Neural cell (in vitro differentiated cells): Measurements from ENCODE around the gene TEKT3. TPM values are rescaled to one million over a fixed set of nuclear protein-coding genes. Genes with fewer than 3 reads are reported as not detected.

Source experiments
- H2AFZ ChIP-seq: fragments of 200-600, 300-800 bp; sonication (generic), shearing (Covaris generic); 2 replicates; pipeline ENCODE4 v1.6.0; 2014; ENCODE audit warnings: low read depth, mild to moderate bottlenecking, antibody characterized with exemption, low read length, moderate library complexity
- H3F3A ChIP-seq: fragments of 200-600 bp; shearing (Covaris generic); 2 replicates; pipeline ENCODE4 v1.6.1; 2016; ENCODE audit warnings: mild to moderate bottlenecking, moderate library complexity, mixed read lengths, antibody characterized with exemption, low read length; ENCODE audit not compliant: insufficient read depth, poor library complexity, severe bottlenecking
- H3K27ac ChIP-seq: fragments of 200-600, 300-800 bp; sonication (generic), shearing (Covaris generic); 2 replicates; pipeline ENCODE4 v1.5.1; 2014; ENCODE audit warnings: mild to moderate bottlenecking, low read length, moderate library complexity
- H3K27me3 ChIP-seq: fragments of 300-800, 200-600 bp; sonication (generic), shearing (Covaris generic); 2 replicates; pipeline ENCODE4 v1.6.0; 2014; ENCODE audit warnings: mild to moderate bottlenecking, low read depth, low read length, moderate library complexity; ENCODE audit not compliant: insufficient read depth
- H3K36me3 ChIP-seq: fragments of 300-800, 200-600 bp; sonication (generic), shearing (Covaris generic); 2 replicates; pipeline ENCODE4 v1.5.1; 2014; ENCODE audit warnings: mild to moderate bottlenecking, antibody characterized with exemption, low read length, moderate library complexity; ENCODE audit not compliant: insufficient read depth
- H3K4me2 ChIP-seq: fragments of 300-800, 200-600 bp; sonication (generic), shearing (Covaris generic); 2 replicates; pipeline ENCODE4 v1.6.0; 2014; ENCODE audit warnings: mild to moderate bottlenecking, low read length
- H3K4me3 ChIP-seq: fragments of 300-800, 200-600 bp; sonication (generic), shearing (Covaris generic); 2 replicates; pipeline ENCODE4 v1.5.1; 2014; ENCODE audit warnings: mild to moderate bottlenecking, low read length, moderate library complexity
- H3K79me2 ChIP-seq: fragments of 200-600 bp; shearing (Covaris generic); replicated peaks from 2 replicates; pipeline ENCODE4 v1.6.0; 2014; ENCODE audit warnings: mild to moderate bottlenecking, low read length, moderate library complexity; ENCODE audit not compliant: insufficient read depth
- H3K9ac ChIP-seq: fragments of 300-800, 200-600 bp; sonication (generic), shearing (Covaris generic); 2 replicates; pipeline ENCODE4 v1.6.1; 2016; ENCODE audit warnings: mild to moderate bottlenecking, low read length, mixed read lengths
- H3K9me2 ChIP-seq: fragments of 200-600 bp; shearing (Covaris generic); 2 replicates; pipeline ENCODE4 v1.6.1; 2016; ENCODE audit warnings: mild to moderate bottlenecking, low read length, mixed read lengths; ENCODE audit not compliant: insufficient read depth
- H3K9me3 ChIP-seq: fragments of 200-600, 300-800 bp; sonication (generic), shearing (Covaris generic); 2 replicates; pipeline ENCODE4 v1.6.1; 2016; ENCODE audit warnings: mild to moderate bottlenecking, mixed run types, low read length, moderate library complexity, mixed read lengths
- H4K20me1 ChIP-seq: fragments of 200-600 bp; shearing (Covaris generic); 2 replicates; pipeline ENCODE4 v1.6.1; 2016; ENCODE audit warnings: mild to moderate bottlenecking, mixed run types; ENCODE audit not compliant: insufficient read depth
- CTCF ChIP-seq: fragments of 450-650 bp; IDR thresholded peaks from 2 replicates; pipeline ENCODE4 v1.5.1; 2014; ENCODE audit warnings: antibody characterized with exemption, mild to moderate bottlenecking, moderate library complexity; ENCODE audit not compliant: poor library complexity, severe bottlenecking
- EZH2 ChIP-seq: fragments of 200-600, 300-800 bp; shearing (Covaris generic), sonication (generic); IDR thresholded peaks from 2 replicates; pipeline ENCODE4 v1.6.1; 2014; ENCODE audit warnings: antibody characterized with exemption, low read length, borderline replicate concordance, mild to moderate bottlenecking; ENCODE audit not compliant: insufficient read depth, poor library complexity, severe bottlenecking
- REST ChIP-seq: IDR thresholded peaks from 2 replicates; pipeline ENCODE4 v1.6.1; 2012; ENCODE audit warnings: borderline replicate concordance
- SMC3 ChIP-seq: fragments of 450-650 bp; conservative IDR thresholded peaks from 2 replicates; pipeline ENCODE4 v1.6.1; 2014; ENCODE audit warnings: antibody characterized with exemption, mild to moderate bottlenecking, moderate library complexity; ENCODE audit not compliant: poor library complexity
- TAF1 ChIP-seq: IDR thresholded peaks from 2 replicates; pipeline ENCODE4 v1.6.1; 2012; ENCODE audit warnings: low read depth
- polyA plus RNA-seq: library from polyadenylated mRNA; depleted of rRNA; stranded (reverse); fragments of >200 nt; gene quantifications from 2 replicates; pipeline ENCODE4 v1.2.3, GENCODE V29; 2014

Gene TEKT3
- polyA plus RNA-seq, 1 donor from 2014 or later: 3.1 TPM

DNA sequence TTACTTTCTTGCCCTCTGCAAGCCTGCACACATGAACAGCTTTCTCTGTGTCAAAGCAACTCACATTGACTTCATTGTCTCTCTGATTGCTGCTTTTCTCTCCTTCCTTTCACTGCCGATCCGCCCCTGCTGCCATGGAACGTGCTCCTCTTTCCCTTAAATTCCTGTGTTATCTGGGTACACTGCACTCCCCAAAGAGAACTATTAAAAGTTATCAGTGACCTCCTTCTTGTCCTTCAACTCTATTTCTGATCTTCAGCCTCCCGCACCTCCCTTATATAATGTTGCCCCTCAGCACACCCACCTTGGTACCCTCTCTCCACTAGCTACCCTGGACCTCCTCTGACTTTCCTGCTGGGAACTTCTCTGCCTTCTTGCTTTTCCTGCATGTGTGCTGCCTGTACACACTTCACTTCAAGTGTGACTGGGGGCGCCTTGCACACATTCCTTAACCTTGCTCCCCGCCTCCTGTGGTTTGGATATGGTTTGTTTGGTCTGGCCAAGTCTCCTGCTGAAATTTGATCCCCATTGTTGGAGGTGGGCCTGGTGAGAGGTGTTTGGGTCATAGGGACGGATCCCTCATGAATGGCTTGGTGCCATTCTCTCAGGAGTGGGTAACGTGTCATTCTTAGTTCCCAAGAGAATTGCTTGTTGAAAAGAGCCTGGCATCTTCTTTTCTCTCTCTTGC is 49.6 kb downstream of the TEKT3 start:
- Histone ChIP-seq H3K27ac (no peak overlapping the region), H3K27me3 (no peaks in the 10 kb centered on the region), H3K36me3 (no peaks in the 10 kb centered on the region), H3K9me3 (no peaks in the 10 kb centered on the region), H3K4me2 (no peak overlapping the region), H3K4me3 (no peak overlapping the region), H4K20me1 (no peaks in the 10 kb centered on the region), H3K79me2 (no peaks in the 10 kb centered on the region), H3K9me2 (no peaks in the 10 kb centered on the region), H3F3A (no peaks in the 10 kb centered on the region), H2AFZ (no peak overlapping the region), H3K9ac (no peak overlapping the region)
- TF ChIP-seq CTCF (no peak), SMC3 (no peak)

DNA sequence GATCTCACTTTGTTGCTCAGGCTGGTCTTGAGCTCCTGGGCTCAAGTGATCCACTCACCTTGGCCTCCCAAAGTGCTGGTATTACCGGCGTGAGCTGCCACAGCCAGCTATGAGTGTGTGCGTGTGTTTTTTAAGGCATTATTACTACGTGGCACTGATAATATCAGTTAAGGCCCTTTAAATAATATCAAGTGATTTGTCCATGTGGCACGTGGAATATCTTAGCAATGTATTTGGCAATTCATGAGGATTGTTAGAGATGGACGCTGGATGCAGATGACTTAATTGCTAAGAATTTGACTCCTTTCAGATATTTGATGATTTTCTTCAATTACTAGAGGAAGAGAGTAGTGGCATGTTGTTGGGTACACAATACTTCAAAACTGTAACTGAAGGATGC is 50.8 kb downstream of the TEKT3 start:
- Histone ChIP-seq H3K9me3 (no peaks in the 10 kb centered on the region), H3K79me2 (no peaks in the 10 kb centered on the region), H3K36me3 (no peaks in the 10 kb centered on the region), H3K27me3 (no peaks in the 10 kb centered on the region), H3K4me3 (no peak overlapping the region), H3K27ac (no peak overlapping the region), H3K9ac (no peak overlapping the region), H4K20me1 (no peaks in the 10 kb centered on the region), H3K9me2 (no peaks in the 10 kb centered on the region), H3F3A (no peaks in the 10 kb centered on the region), H2AFZ (no peak overlapping the region), H3K4me2 (no peak overlapping the region)
- TF ChIP-seq TAF1 (no peak), CTCF (no peak), REST (no peak), SMC3 (no peak), EZH2 (no peak)
